Activated CD8-positive, alpha-beta memory T cell treated with anti-CD3 and anti-CD28 coated beads for 4 hours (primary cell): ENCODE results near the gene RXRA.

Experiments
- DNase-seq, 2 donors: peaks; one replicate each; pipeline ENCODE4 v3.0.0-alpha.2; 2020; ENCODE audit warnings: low read depth in 2 of 2

The RXRA gene

GRCh38 chr9:134469041-134469875 lies 143.0 kb downstream of the RXRA start:
- DNase-seq, result no peak

- DNase-seq, result no peak
Observed at GRCh38 chr9:134472256-134472655, 146.0 kb downstream of the RXRA start.

- no peak for DNase-seq
Observed at GRCh38 chr9:134473141-134474054, 147.1 kb downstream of the RXRA start.

- no peak for DNase-seq
Observed at GRCh38 chr9:134474055-134474370, 147.8 kb downstream of the RXRA start.

GRCh38 chr9:134475011-134475790 lies 148.9 kb downstream of the RXRA start:
- DNase-seq, result no peak

GRCh38 chr9:134476272-134476941 lies 150.2 kb downstream of the RXRA start:
- no peak for DNase-seq

GRCh38 chr9:134476942-134477335 lies 150.7 kb downstream of the RXRA start:
- DNase-seq, result no peak

GRCh38 chr9:134477342-134477925 lies 151.2 kb downstream of the RXRA start:
- DNase-seq, result no peak

- no peak for DNase-seq
Observed at GRCh38 chr9:134477927-134478326, 151.7 kb downstream of the RXRA start.

GRCh38 chr9:134481762-134482161 lies 155.5 kb downstream of the RXRA start:
- no peak for DNase-seq

- DNase-seq, result no peak
Observed at GRCh38 chr9:134482226-134482625, 156.0 kb downstream of the RXRA start.

GRCh38 chr9:134483361-134484184 lies 157.3 kb downstream of the RXRA start:
- DNase-seq, result no peak

- DNase-seq, result no peak
Observed at GRCh38 chr9:134484479-134484878, 158.2 kb downstream of the RXRA start.

- no peak for DNase-seq
Observed at GRCh38 chr9:134485653-134486052, 159.4 kb downstream of the RXRA start.

- no peak for DNase-seq
Observed at GRCh38 chr9:134486143-134486591, 159.9 kb downstream of the RXRA start.

GRCh38 chr9:134486596-134486995 lies 160.3 kb downstream of the RXRA start:
- DNase-seq, result no peak
